ENCODE data around the gene TMEM163. TPM values are rescaled to one million over a fixed set of nuclear protein-coding genes. Genes with fewer than 3 reads are reported as not detected.

The TMEM163 gene
- total RNA-seq, 1 donor = not detected

GRCh38 chr2:134738141-134738870 is 19.5 kb upstream of the TMEM163 start:
- Histone ChIP-seq H3K27me3 (ENCODE audit: insufficient read depth, low read length) (no peaks in the 10 kb centered on the region), H3K79me2 (ENCODE audit: insufficient read depth, low read length) (no peaks in the 10 kb centered on the region), H3K27ac (ENCODE audit: low read depth, low read length) (no peak overlapping the region), H4K20me1 (ENCODE audit: insufficient read depth, low read length) (no peaks in the 10 kb centered on the region), H3K9me3 (ENCODE audit: low read depth, low read length) (no peaks in the 10 kb centered on the region), H3K4me1 (ENCODE audit: insufficient read depth, low read length) (peaks cover 3% of the 10 kb centered on the region), H3K36me3 (ENCODE audit: insufficient read depth, low read length) (no peaks in the 10 kb centered on the region), H3K4me2 (ENCODE audit: insufficient read depth, low read length) (no peak overlapping the region), H2AFZ (ENCODE audit: low read length) (no peak overlapping the region), H3K4me3 (ENCODE audit: insufficient read depth, low read length) (no peak overlapping the region)
- DNase-seq (ENCODE audit: insufficient read length, low spot score, missing footprints) = no peak
- no peak for TF ChIP-seq CTCF (IDR thresholded peaks at IDR 0.05; ENCODE audit: extremely low read depth, low read depth, low read length)

GRCh38 chr2:134737671-134738070 is 18.9 kb upstream of the TMEM163 start:
- H4K20me1 ChIP-seq (ENCODE audit: insufficient read depth, low read length) = no peaks in the 10 kb centered on the region
- no peak overlapping the region for H3K4me3 ChIP-seq (ENCODE audit: insufficient read depth, low read length)
- no peak for TF ChIP-seq CTCF (IDR thresholded peaks at IDR 0.05; ENCODE audit: extremely low read depth, low read depth, low read length)
- H3K4me2 ChIP-seq (ENCODE audit: insufficient read depth, low read length) = no peak overlapping the region
- H3K4me1 ChIP-seq (ENCODE audit: insufficient read depth, low read length) = peaks cover 3% of the 10 kb centered on the region
- no peak overlapping the region for H2AFZ ChIP-seq (ENCODE audit: low read length)
- H3K27ac ChIP-seq (ENCODE audit: low read depth, low read length) = no peak overlapping the region
- no peaks in the 10 kb centered on the region for H3K36me3 ChIP-seq (ENCODE audit: insufficient read depth, low read length)
- H3K27me3 ChIP-seq (ENCODE audit: insufficient read depth, low read length) = no peaks in the 10 kb centered on the region
- DNase-seq (ENCODE audit: insufficient read length, low spot score, missing footprints) = no peak
- no peaks in the 10 kb centered on the region for H3K9me3 ChIP-seq (ENCODE audit: low read depth, low read length)
- no peaks in the 10 kb centered on the region for H3K79me2 ChIP-seq (ENCODE audit: insufficient read depth, low read length)

- Histone ChIP-seq H4K20me1 (ENCODE audit: insufficient read depth, low read length) (no peaks in the 10 kb centered on the region), H3K36me3 (ENCODE audit: insufficient read depth, low read length) (no peaks in the 10 kb centered on the region), H3K79me2 (ENCODE audit: insufficient read depth, low read length) (no peaks in the 10 kb centered on the region), H3K4me3 (ENCODE audit: insufficient read depth, low read length) (no peak overlapping the region), H3K9me3 (ENCODE audit: low read depth, low read length) (no peaks in the 10 kb centered on the region), H3K27ac (ENCODE audit: low read depth, low read length) (no peak overlapping the region), H3K4me1 (ENCODE audit: insufficient read depth, low read length) (peaks cover 3% of the 10 kb centered on the region), H3K27me3 (ENCODE audit: insufficient read depth, low read length) (no peaks in the 10 kb centered on the region), H3K4me2 (ENCODE audit: insufficient read depth, low read length) (no peak overlapping the region), H2AFZ (ENCODE audit: low read length) (no peak overlapping the region)
- TF ChIP-seq CTCF (IDR thresholded peaks at IDR 0.05; ENCODE audit: extremely low read depth, low read depth, low read length) = no peak
- DNase-seq (ENCODE audit: insufficient read length, low spot score, missing footprints) = no peak
Observed at GRCh38 chr2:134736167-134736880, 17.5 kb upstream of the TMEM163 start.

- Histone ChIP-seq H2AFZ (ENCODE audit: low read length) (no peak overlapping the region), H3K27ac (ENCODE audit: low read depth, low read length) (no peak overlapping the region)
- no peak for TF ChIP-seq CTCF (IDR thresholded peaks at IDR 0.05; ENCODE audit: extremely low read depth, low read depth, low read length)
Observed at GRCh38 chr2:134728163-134728562, 9.4 kb upstream of the TMEM163 start.

More at GRCh38 chr2:134728163-134728562, 9.4 kb upstream of the TMEM163 start:
- Histone ChIP-seq H4K20me1 (ENCODE audit: insufficient read depth, low read length) (no peaks in the 10 kb centered on the region), H3K36me3 (ENCODE audit: insufficient read depth, low read length) (no peaks in the 10 kb centered on the region), H3K27me3 (ENCODE audit: insufficient read depth, low read length) (no peaks in the 10 kb centered on the region), H3K4me3 (ENCODE audit: insufficient read depth, low read length) (no peak overlapping the region), H3K9me3 (ENCODE audit: low read depth, low read length) (no peaks in the 10 kb centered on the region), H3K79me2 (ENCODE audit: insufficient read depth, low read length) (no peaks in the 10 kb centered on the region), H3K4me1 (ENCODE audit: insufficient read depth, low read length) (peaks cover 4% of the 10 kb centered on the region), H3K4me2 (ENCODE audit: insufficient read depth, low read length) (no peak overlapping the region)
- DNase-seq (ENCODE audit: insufficient read length, low spot score, missing footprints) = no peak

Measured in osteoblast (primary cell).